AG09319 (cell line): ENCODE data around the gene ANKRD11.
"Not testable (repeated sequence)": the region's sequence is repeated elsewhere in the genome, so short reads cannot be mapped to it uniquely, and the experiment has no call there.

Experiments used
- DNase-seq: peaks from one replicate; pipeline ENCODE4 v3.0.0-alpha.2; 2010; ENCODE audit warnings: low read depth; ENCODE audit errors: extremely low read depth
- TF ChIP-seq, protein P1 (sequence below): IDR thresholded peaks from 2 replicates; pipeline ENCODE4 v1.5.1; 2011; ENCODE audit warnings: low read depth, mild to moderate bottlenecking, inconsistent platforms, low read length, moderate library complexity

ANKRD11 gene

DNA sequence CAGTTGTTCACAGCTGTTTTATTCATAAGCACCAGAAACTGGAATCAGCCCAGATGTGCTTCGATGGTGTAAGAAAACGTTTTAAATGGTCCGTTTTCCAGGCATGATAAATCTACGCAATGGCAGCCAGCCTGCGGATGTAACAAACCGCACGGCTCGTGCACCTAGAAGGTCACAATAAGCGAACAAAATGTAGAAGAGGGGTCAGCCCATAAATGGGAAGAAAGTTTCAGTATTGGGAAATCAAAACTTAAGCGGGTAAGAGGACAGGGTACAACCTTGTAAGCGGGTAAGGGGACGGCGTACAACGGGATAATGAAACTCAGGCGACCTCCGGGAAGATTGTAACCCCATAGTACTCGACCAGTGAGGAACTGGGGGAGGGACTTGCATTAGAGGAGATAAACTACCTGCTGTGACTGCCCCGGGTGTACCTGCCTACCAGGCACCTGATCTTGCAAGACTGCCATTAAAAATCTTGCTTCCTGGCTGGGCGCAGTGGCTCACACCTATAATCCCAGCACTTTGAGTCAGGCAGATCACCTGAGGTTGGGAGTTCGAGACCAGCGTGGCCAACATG lies 66.6 kb downstream of the ANKRD11 start:
- TF ChIP-seq, protein P1, sequence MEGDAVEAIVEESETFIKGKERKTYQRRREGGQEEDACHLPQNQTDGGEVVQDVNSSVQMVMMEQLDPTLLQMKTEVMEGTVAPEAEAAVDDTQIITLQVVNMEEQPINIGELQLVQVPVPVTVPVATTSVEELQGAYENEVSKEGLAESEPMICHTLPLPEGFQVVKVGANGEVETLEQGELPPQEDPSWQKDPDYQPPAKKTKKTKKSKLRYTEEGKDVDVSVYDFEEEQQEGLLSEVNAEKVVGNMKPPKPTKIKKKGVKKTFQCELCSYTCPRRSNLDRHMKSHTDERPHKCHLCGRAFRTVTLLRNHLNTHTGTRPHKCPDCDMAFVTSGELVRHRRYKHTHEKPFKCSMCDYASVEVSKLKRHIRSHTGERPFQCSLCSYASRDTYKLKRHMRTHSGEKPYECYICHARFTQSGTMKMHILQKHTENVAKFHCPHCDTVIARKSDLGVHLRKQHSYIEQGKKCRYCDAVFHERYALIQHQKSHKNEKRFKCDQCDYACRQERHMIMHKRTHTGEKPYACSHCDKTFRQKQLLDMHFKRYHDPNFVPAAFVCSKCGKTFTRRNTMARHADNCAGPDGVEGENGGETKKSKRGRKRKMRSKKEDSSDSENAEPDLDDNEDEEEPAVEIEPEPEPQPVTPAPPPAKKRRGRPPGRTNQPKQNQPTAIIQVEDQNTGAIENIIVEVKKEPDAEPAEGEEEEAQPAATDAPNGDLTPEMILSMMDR, result no peak
- no peak for DNase-seq

- TF ChIP-seq, protein P1, result no peak
- DNase-seq, result no peak
Observed at GRCh38 chr16:89422905-89423630, 67.3 kb downstream of the ANKRD11 start.

DNA sequence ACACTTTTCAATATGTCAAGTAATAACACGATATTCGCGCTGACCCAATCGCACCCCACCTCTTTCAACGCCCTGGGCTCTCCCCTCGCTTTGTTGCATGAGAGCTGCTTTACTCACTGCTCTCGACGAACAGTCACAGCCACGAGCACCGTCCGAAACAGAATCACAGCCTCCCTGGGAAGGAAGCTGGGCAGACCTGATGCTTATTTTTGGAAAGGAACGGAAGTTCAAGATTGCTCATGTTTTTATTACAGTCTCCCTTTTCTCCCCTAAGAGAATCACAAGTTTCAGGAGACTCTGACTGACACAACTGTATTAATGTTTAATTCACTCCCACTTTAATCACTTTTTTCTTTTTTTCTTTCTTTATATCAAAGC lies 67.8 kb downstream of the ANKRD11 start:
- TF ChIP-seq, protein P1, result no peak
- DNase-seq, result no peak

DNA sequence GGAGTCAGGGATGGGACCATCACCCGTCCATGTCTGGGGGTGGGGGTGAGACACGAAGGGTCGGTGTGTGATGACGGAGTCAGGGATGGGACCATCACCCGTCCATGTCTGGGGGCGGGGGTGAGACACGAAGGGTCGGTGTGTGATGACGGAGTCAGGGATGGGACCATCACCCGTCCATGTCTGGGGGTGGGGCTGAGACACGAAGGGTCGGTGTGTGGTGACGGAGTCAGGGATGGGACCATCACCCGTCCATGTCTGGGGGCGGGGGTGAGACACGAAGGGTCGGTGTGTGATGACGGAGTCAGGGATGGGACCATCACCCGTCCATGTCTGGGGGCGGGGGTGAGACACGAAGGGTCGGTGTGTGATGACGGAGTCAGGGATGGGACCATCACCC lies 69.1 kb downstream of the ANKRD11 start:
- not testable (repeated sequence) for DNase-seq

GRCh38 chr16:89420204-89420603 lies 70.2 kb downstream of the ANKRD11 start:
- TF ChIP-seq, protein P1, result no peak
- DNase-seq, result no peak

GRCh38 chr16:89418352-89418751 lies 72.0 kb downstream of the ANKRD11 start:
- no peak for DNase-seq
- TF ChIP-seq, protein P1, result no peak

- DNase-seq, result no peak
- TF ChIP-seq, protein P1, result no peak
Observed at GRCh38 chr16:89417352-89417751, 73.0 kb downstream of the ANKRD11 start.
